ENCODE measurements around the gene C7. TPM values are rescaled to one million over a fixed set of nuclear protein-coding genes. Genes with fewer than 3 reads are reported as not detected.
A peak's percentile ranks its signal among the peaks of the same experiment; 100 is the strongest.

C7 gene
- total RNA-seq, 2 donors from 2014 or later, result 14.7 to 23.3 TPM

GRCh38 chr5:40904205-40904993, 4.9 kb upstream of the C7 start:
- Histone ChIP-seq H3K27me3 (no peaks in the 10 kb centered on the region), H3K27ac (no peak overlapping the region), H3K36me3 (no peaks in the 10 kb centered on the region), H3K4me3 (no peak overlapping the region), H3K9me3 (no peaks in the 10 kb centered on the region), H3K9ac (ENCODE audit: low read depth in 2 of 2, low read length in 2 of 2) (no peak overlapping the region), H3K4me1 (no peaks in the 10 kb centered on the region)
- peak; percentile 72 for DNase-seq
- intact Hi-C loops (cut with DNase I), result loop anchor here (5.0 kb wide), 3 partner anchors 443 to 938 kb away; no protein-coding TSS in a partner anchor
- TF ChIP-seq CTCF (IDR thresholded peaks at IDR 0.05), result peak; percentile 82

- no peak for TF ChIP-seq CTCF (IDR thresholded peaks at IDR 0.05)
- H3K27me3 ChIP-seq, result no peaks in the 10 kb centered on the region
- H3K36me3 ChIP-seq, result no peaks in the 10 kb centered on the region
- no peak overlapping the region for H3K9ac ChIP-seq (ENCODE audit: low read depth in 2 of 2, low read length in 2 of 2)
- no peak overlapping the region for H3K27ac ChIP-seq
- no peaks in the 10 kb centered on the region for H3K4me1 ChIP-seq
- DNase-seq, result no peak
- intact Hi-C loops (cut with DNase I), result loop anchor here (5.0 kb wide), 3 partner anchors 442 to 937 kb away; no protein-coding TSS in a partner anchor
- no peaks in the 10 kb centered on the region for H3K9me3 ChIP-seq
- no peak overlapping the region for H3K4me3 ChIP-seq
These were observed 4.3 kb upstream of the C7 start for GRCh38 chr5:40904994-40905306.

- H3K36me3 ChIP-seq, result no peaks in the 10 kb centered on the region
- intact Hi-C loops (cut with DNase I), result no loop called here
- no peak overlapping the region for H3K4me3 ChIP-seq
- no peak for TF ChIP-seq CTCF (IDR thresholded peaks at IDR 0.05)
- no peaks in the 10 kb centered on the region for H3K27me3 ChIP-seq
- H3K27ac ChIP-seq, result no peak overlapping the region
- no peaks in the 10 kb centered on the region for H3K4me1 ChIP-seq
- H3K9me3 ChIP-seq, result no peaks in the 10 kb centered on the region
- no peak for DNase-seq
- no peak overlapping the region for H3K9ac ChIP-seq (ENCODE audit: low read depth in 2 of 2, low read length in 2 of 2)
These were observed 2.9 kb upstream of the C7 start for GRCh38 chr5:40906351-40906751.

- H3K4me3 ChIP-seq, result no peak overlapping the region
- intact Hi-C loops (cut with DNase I), result no loop called here
- H3K9me3 ChIP-seq, result no peaks in the 10 kb centered on the region
- no peaks in the 10 kb centered on the region for H3K27me3 ChIP-seq
- peak overlapping the region in 1 of 2 donors; percentile 40 for H3K9ac ChIP-seq (ENCODE audit: low read depth in 2 of 2, low read length in 2 of 2)
- H3K36me3 ChIP-seq, result no peaks in the 10 kb centered on the region
- TF ChIP-seq CTCF (IDR thresholded peaks at IDR 0.05), result no peak
- DNase-seq, result no peak
- H3K27ac ChIP-seq, result peak overlapping the region; percentile 64
- H3K4me1 ChIP-seq, result no peaks in the 10 kb centered on the region
These were observed 426 bp downstream of the C7 start for GRCh38 chr5:40909723-40910122.

- TF ChIP-seq CTCF (IDR thresholded peaks at IDR 0.05), result no peak
- Histone ChIP-seq H3K4me3 (no peak overlapping the region), H3K36me3 (no peaks in the 10 kb centered on the region), H3K9me3 (no peaks in the 10 kb centered on the region), H3K27ac (no peak overlapping the region), H3K9ac (ENCODE audit: low read depth in 2 of 2, low read length in 2 of 2) (no peak overlapping the region), H3K27me3 (no peaks in the 10 kb centered on the region), H3K4me1 (no peaks in the 10 kb centered on the region)
- DNase-seq, result no peak
- intact Hi-C loops (cut with DNase I), result no loop called here
These were observed 2.0 kb downstream of the C7 start for GRCh38 chr5:40911266-40911665.

Data from colonic mucosa (tissue), 4 donors.